ENCODE data around the gene NXPE3.

Gene NXPE3

DNA sequence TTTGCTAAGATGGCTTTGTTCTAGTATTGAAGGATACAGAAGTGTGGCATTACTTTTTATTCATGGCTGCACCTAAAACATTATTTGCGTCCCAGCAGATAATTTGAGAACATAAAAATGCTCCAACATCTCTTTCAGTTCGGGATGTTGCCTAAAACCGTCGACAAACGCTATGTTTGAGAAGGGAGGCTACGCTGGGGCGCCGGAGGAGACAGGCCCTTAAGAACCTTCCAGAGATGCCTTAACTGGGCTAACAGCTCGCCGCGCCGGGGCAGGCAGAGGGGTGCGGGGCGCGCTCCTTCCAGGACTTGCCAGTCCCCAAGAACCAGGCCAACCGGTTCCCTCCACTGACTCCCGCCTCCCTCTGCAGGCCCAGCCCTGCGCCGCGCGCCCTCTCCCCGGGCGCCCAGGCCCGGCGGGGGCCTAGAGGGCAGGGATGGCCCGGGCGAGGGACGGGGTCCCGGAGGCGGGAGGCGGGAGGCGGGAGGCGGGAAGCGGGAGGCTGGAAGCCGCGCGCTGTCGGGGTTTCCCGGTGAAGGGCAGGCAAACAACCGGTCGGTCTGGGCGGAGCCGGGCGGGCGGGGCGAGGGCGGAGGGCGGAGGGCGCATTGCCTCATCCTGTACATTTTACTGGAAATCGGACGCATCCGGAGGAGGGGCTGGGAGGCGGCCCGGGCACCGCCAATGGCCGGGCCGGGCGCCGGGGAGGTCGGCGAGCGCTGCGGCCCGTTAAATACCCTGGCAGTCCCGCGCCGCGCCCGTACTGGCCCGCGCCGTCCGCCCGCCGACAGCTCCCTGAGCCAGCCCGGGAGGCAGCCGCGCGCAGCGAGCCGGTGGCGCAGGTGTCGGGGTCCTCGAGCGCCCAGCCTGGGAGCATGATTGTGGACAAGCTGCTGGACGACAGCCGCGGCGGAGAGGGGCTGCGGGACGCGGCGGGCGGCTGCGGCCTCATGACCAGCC, 70.0 kb downstream of the NXPE3 start, which contains the start of gene NFKBIZ:
TSS of gene NFKBIZ (plus strand) at position 761 of the 960 bp plus-strand sequence. CDS start at position 876, 115 bp downstream.
- no peaks in the 10 kb centered on the region for H3K9me3 ChIP-seq (ENCODE audit: insufficient read depth, low read depth, low read length)
- peak within 1 kb of the TSS; percentile 86 for H3K4me2 ChIP-seq (ENCODE audit: low read depth, low read length, poor library complexity, severe bottlenecking)

DNA sequence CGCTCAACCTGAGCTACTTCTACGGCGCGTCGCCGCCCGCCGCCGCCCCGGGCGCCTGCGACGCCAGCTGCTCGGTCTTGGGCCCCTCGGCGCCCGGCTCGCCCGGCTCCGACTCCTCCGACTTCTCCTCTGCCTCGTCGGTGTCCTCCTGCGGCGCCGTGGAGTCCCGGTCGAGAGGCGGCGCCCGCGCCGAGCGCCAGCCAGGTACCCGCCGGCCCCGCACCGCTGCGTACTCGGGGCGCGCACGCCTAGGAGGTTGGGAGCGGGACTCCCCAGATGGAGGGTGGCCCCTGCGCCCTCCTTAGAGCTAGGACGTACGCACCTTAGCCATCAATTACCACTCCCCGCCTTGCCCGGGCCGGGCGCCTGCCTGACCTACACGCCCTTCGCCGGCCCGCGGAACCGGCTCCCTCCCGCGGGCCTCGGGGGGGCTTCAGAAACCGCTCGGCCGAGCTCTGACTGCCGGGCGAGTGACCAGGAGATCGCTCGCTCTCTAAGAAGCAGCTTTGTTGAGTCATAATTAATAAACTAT, 70.8 kb downstream of the NXPE3 start:
- Histone ChIP-seq H3K9me2 (replicated peaks; ENCODE audit: low read depth, low read length) (0 out of 2 replicates have a peak, but pooled peaks cover 6% of the 10 kb centered on the region), H3K4me1 (ENCODE audit: insufficient read depth, low read length, poor library complexity, severe bottlenecking) (peaks cover 35% of the 10 kb centered on the region), H3K9ac (ENCODE audit: low read depth, low read length, poor library complexity, severe bottlenecking) (peak overlapping the region; percentile 76), H3K27me3 (ENCODE audit: insufficient read depth, low read length, poor library complexity, severe bottlenecking) (no peaks in the 10 kb centered on the region), H3K9me3 (ENCODE audit: insufficient read depth, low read depth, low read length) (no peaks in the 10 kb centered on the region), H3F3A (ENCODE audit: low read depth) (peaks cover 7% of the 10 kb centered on the region), H3K4me3 (ENCODE audit: low read length, poor library complexity, severe bottlenecking) (peak overlapping the region; percentile 72), H3K79me2 (ENCODE audit: insufficient read depth, low read length) (peaks cover 18% of the 10 kb centered on the region; the same call in 1 of the 2 replicates), H4K20me1 (ENCODE audit: insufficient read depth, low read length, poor library complexity, severe bottlenecking) (no peaks in the 10 kb centered on the region), H3K36me3 (ENCODE audit: insufficient read depth, low read length) (peaks cover 28% of the 10 kb centered on the region; the same call in 1 of the 2 replicates), H2AFZ (ENCODE audit: low read length) (peak overlapping the region; percentile 25), H3K4me2 (ENCODE audit: low read depth, low read length, poor library complexity, severe bottlenecking) (peak overlapping the region; percentile 86)
- no peak for TF ChIP-seq EZH2phosphoT487 (IDR thresholded peaks at IDR 0.05; ENCODE audit: borderline replicate concordance)
- TF ChIP-seq CTCF (conservative IDR thresholded peaks at IDR 0.05; ENCODE audit: low read length): no peak

More for the DNA sequence above, 70.0 kb downstream of the NXPE3 start, which contains the start of gene NFKBIZ:
- H3K4me3 ChIP-seq (ENCODE audit: low read length, poor library complexity, severe bottlenecking): peak within 1 kb of the TSS; percentile 72
- peaks cover 21% of the 10 kb centered on the region; the same call in 1 of the 2 replicates for H3K79me2 ChIP-seq (ENCODE audit: insufficient read depth, low read length)
- H2AFZ ChIP-seq (ENCODE audit: low read length): peak within 1 kb of the TSS; percentile 25
- peaks cover 7% of the 10 kb centered on the region for H3F3A ChIP-seq (ENCODE audit: low read depth)
- no peaks in the 10 kb centered on the region for H3K27me3 ChIP-seq (ENCODE audit: insufficient read depth, low read length, poor library complexity, severe bottlenecking)
- H3K36me3 ChIP-seq (ENCODE audit: insufficient read depth, low read length): peaks cover 21% of the 10 kb centered on the region; the same call in 1 of the 2 replicates
- 0 out of 2 replicates have a peak, but pooled peaks cover 6% of the 10 kb centered on the region for H3K9me2 ChIP-seq (replicated peaks; ENCODE audit: low read depth, low read length)
- H4K20me1 ChIP-seq (ENCODE audit: insufficient read depth, low read length, poor library complexity, severe bottlenecking): no peaks in the 10 kb centered on the region
- TF ChIP-seq EZH2phosphoT487 (IDR thresholded peaks at IDR 0.05; ENCODE audit: borderline replicate concordance) (no peak), CTCF (conservative IDR thresholded peaks at IDR 0.05; ENCODE audit: low read length) (no peak)
- H3K4me1 ChIP-seq (ENCODE audit: insufficient read depth, low read length, poor library complexity, severe bottlenecking): peaks cover 35% of the 10 kb centered on the region
- peak within 1 kb of the TSS; percentile 76 for H3K9ac ChIP-seq (ENCODE audit: low read depth, low read length, poor library complexity, severe bottlenecking)

DNA sequence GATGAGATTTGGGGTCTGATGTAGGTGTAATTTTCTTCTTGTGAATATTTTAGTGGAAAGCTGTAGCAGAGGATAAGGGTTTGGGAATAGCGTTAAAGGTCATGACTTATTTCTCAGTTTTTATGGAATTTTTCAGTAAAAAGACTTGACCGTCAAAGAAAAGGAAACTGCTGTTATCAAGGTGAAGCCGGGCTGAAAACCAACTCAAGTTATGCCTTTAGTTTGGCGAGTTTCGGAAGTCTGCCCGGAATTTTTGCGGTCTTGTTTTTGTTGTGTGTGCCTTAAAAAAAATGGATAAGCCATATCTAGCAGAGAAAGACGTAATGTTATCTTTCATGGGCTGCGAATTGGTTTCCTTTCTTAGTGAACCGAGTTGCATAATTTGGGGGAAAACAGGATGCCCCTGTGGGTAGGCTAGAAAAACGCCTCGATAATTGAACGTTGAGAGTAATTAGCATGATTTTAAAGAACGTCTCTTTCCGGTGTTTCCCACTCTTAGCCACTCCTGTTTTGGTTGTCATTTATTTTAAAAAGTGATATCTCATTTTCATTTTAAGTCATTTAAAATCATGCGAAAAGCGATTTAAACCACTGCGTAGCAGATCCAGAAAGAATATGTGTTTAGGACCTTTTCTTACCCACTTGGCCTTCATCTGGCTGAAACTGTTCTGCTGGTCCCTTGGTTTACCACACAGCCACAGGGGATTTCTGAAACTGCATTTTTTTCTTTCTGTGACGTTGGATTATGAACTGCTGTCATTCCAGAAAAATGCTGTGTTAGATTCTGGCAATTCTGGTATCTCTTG, 71.4 kb downstream of the NXPE3 start:
- peaks cover 17% of the 10 kb centered on the region; the same call in 1 of the 2 replicates for H3K79me2 ChIP-seq (ENCODE audit: insufficient read depth, low read length)
- peak overlapping the region; percentile 72 for H3K4me3 ChIP-seq (ENCODE audit: low read length, poor library complexity, severe bottlenecking)
- H2AFZ ChIP-seq (ENCODE audit: low read length): peak overlapping the region; percentile 25
- H4K20me1 ChIP-seq (ENCODE audit: insufficient read depth, low read length, poor library complexity, severe bottlenecking): no peaks in the 10 kb centered on the region
- H3K9ac ChIP-seq (ENCODE audit: low read depth, low read length, poor library complexity, severe bottlenecking): peak overlapping the region; percentile 76
- peaks cover 35% of the 10 kb centered on the region for H3K4me1 ChIP-seq (ENCODE audit: insufficient read depth, low read length, poor library complexity, severe bottlenecking)
- no peak for TF ChIP-seq EZH2phosphoT487 (IDR thresholded peaks at IDR 0.05; ENCODE audit: borderline replicate concordance)
- TF ChIP-seq CTCF (conservative IDR thresholded peaks at IDR 0.05; ENCODE audit: low read length): no peak
- 0 out of 2 replicates have a peak, but pooled peaks cover 6% of the 10 kb centered on the region for H3K9me2 ChIP-seq (replicated peaks; ENCODE audit: low read depth, low read length)
- H3K9me3 ChIP-seq (ENCODE audit: insufficient read depth, low read depth, low read length): no peaks in the 10 kb centered on the region
- no peaks in the 10 kb centered on the region for H3K27me3 ChIP-seq (ENCODE audit: insufficient read depth, low read length, poor library complexity, severe bottlenecking)
- H3F3A ChIP-seq (ENCODE audit: low read depth): peaks cover 7% of the 10 kb centered on the region
- H3K36me3 ChIP-seq (ENCODE audit: insufficient read depth, low read length): peaks cover 35% of the 10 kb centered on the region; the same call in 1 of the 2 replicates
- H3K4me2 ChIP-seq (ENCODE audit: low read depth, low read length, poor library complexity, severe bottlenecking): peak overlapping the region; percentile 86

All from Loucy (cell line).